Thoracic aorta endothelial cell (primary cell): ENCODE measurements around the gene KRT84. TPM values are rescaled to one million over a fixed set of nuclear protein-coding genes. Genes with fewer than 3 reads are reported as not detected.

Experiments used
- total RNA-seq: library from RNA; depleted of rRNA; stranded (reverse); fragments of >200 nt; gene quantifications from 2 replicates; pipeline ENCODE4 v1.2.3, GENCODE V29; 2012

The KRT84 gene
- not detected in 2 replicates for total RNA-seq

GRCh38 chr12:52385226-52385702, at the start of gene KRT84:
KRT84 (minus strand) TSS chr12:52385652; CDS start chr12:52385585, 67 bp downstream.

GRCh38 chr12:52434081-52434733, 48.8 kb upstream of the KRT84 start, which contains the start of gene KRT75:
KRT75 (minus strand) TSS chr12:52434371; CDS start chr12:52434304, 67 bp downstream.

GRCh38 chr12:52405922-52406385, 20.5 kb upstream of the KRT84 start, which contains the start of gene KRT82:
KRT82 (minus strand) TSS chr12:52406335; CDS start chr12:52406277, 58 bp downstream.

GRCh38 chr12:52366738-52367485, 18.5 kb downstream of the KRT84 start, which contains the start of gene KRT85:
KRT85 (minus strand) TSS chr12:52367481; CDS start chr12:52367405, 76 bp downstream.

Other genes with a start within 250 kb of the KRT84 start
- gene KRT80, start 193.6 kb downstream of the KRT84 start, total RNA-seq, result 7.2 and 9.5 TPM in 2 replicates
- gene KRT7, start 152.4 kb downstream of the KRT84 start, total RNA-seq, result 206 and 443 TPM in 2 replicates
- 0.13 TPM in 1 of 2 replicates, not detected in the other for gene KRT86, start 111.0 kb downstream of the KRT84 start, total RNA-seq
- not detected in 2 replicates for gene KRT81, start 94.1 kb downstream of the KRT84 start, total RNA-seq
- gene KRT83, start 64.3 kb downstream of the KRT84 start, total RNA-seq, result not detected in 2 replicates
- gene KRT85, start 18.2 kb downstream of the KRT84 start, total RNA-seq, result not detected in 2 replicates
- not detected in 2 replicates for gene KRT82, start 20.7 kb upstream of the KRT84 start, total RNA-seq
- gene KRT75, start 48.7 kb upstream of the KRT84 start, total RNA-seq, result not detected in 2 replicates
- gene KRT6B, start 66.5 kb upstream of the KRT84 start, total RNA-seq, result not detected in 2 replicates
- gene KRT6C, start 88.2 kb upstream of the KRT84 start, total RNA-seq, result not detected in 2 replicates
- gene KRT6A, start 107.6 kb upstream of the KRT84 start, total RNA-seq, result not detected in 2 replicates
- not detected in 2 replicates for gene KRT5, start 134.7 kb upstream of the KRT84 start, total RNA-seq
- not detected in 2 replicates for gene KRT71, start 167.5 kb upstream of the KRT84 start, total RNA-seq
- gene KRT74, start 188.2 kb upstream of the KRT84 start, total RNA-seq, result not detected in 2 replicates
- gene KRT72, start 215.8 kb upstream of the KRT84 start, total RNA-seq, result not detected in 2 replicates
- not detected in 2 replicates for gene KRT73, start 232.9 kb upstream of the KRT84 start, total RNA-seq